IMR-90 (cell line): Measurements from ENCODE around the gene ARFGAP2. TPM values are rescaled to one million over a fixed set of nuclear protein-coding genes. Genes with fewer than 3 reads are reported as not detected.

ENCODE experiments used
- ATAC-seq: fragments of 200-7000 bp; cut with Tn5 transposase; 2 replicates; pipeline ENCODE4 v1.9.1; 2020; ENCODE audit warnings: low read depth, mild to moderate bottlenecking, moderate library complexity
- BruUV-seq: library from RNA; stranded (reverse); fragments of 400-500 nt; replicated peaks from 2 replicates; lab custom pipeline; 2021; lab: Mats Ljungman, UMichigan
- CTCF ChIA-PET: fragments of 300-600 bp; formaldehyde crosslinking; extraction: SDS; loops from one replicate; lab custom pipeline; 2021; ENCODE audit warnings: antibody characterized with exemption; lab: Yijun Ruan, JAX
- POLR2A ChIA-PET: fragments of 300-600 bp; sonication (Branson Sonifier 250); formaldehyde crosslinking; loops from one replicate; lab custom pipeline; 2022; ENCODE audit warnings: antibody characterized with exemption; ENCODE audit not compliant: unreplicated experiment; lab: Charles Lee
- DNase-seq: peaks from one replicate; pipeline ENCODE4 v3.0.0; 2013
- H2AFZ ChIP-seq: replicated peaks from 2 replicates; pipeline ENCODE3; 2013; ENCODE audit warnings: low read length, mild to moderate bottlenecking; ENCODE audit not compliant: poor library complexity
- H2AK5ac ChIP-seq: 2 replicates; pipeline ENCODE4 v1.6.1; 2013; ENCODE audit warnings: low read depth, low read length, inconsistent platforms
- H2AK9ac ChIP-seq: replicated peaks from 2 replicates; pipeline ENCODE3; 2013; ENCODE audit warnings: mild to moderate bottlenecking, low read depth, low read length, moderate library complexity; ENCODE audit not compliant: poor library complexity
- H2BK120ac ChIP-seq: 2 replicates; pipeline ENCODE4 v1.6.1; 2013; ENCODE audit warnings: low read depth, low read length, inconsistent platforms
- H2BK15ac ChIP-seq: 3 replicates; pipeline ENCODE4 v1.6.1; 2013; ENCODE audit warnings: low read depth, low read length, inconsistent platforms
- H2BK20ac ChIP-seq: 2 replicates; pipeline ENCODE4 v1.6.1; 2013; ENCODE audit warnings: low read depth, mild to moderate bottlenecking, inconsistent platforms, low read length, moderate library complexity
- H2BK5ac ChIP-seq: 2 replicates; pipeline ENCODE4 v1.6.1; 2013; ENCODE audit warnings: mild to moderate bottlenecking, low read depth, low read length, inconsistent platforms; ENCODE audit not compliant: poor library complexity, severe bottlenecking
- H3K14ac ChIP-seq: replicated peaks from 2 replicates; pipeline ENCODE4 v1.6.1; 2013; ENCODE audit warnings: low read depth, low read length, inconsistent platforms
- H3K18ac ChIP-seq: 2 replicates; pipeline ENCODE4 v1.6.1; 2013; ENCODE audit warnings: low read depth, low read length, control low read depth
- H3K23ac ChIP-seq: 2 replicates; pipeline ENCODE4 v1.6.1; 2013; ENCODE audit warnings: low read depth, low read length, inconsistent platforms
- H3K27ac ChIP-seq: 2 replicates; pipeline ENCODE4 v1.5.1; 2013; ENCODE audit warnings: mild to moderate bottlenecking, control low read depth, low read length; ENCODE audit not compliant: insufficient read depth
- H3K27me3 ChIP-seq: 2 replicates; pipeline ENCODE4 v1.6.1; 2013; ENCODE audit warnings: low read length; ENCODE audit not compliant: control insufficient read depth, insufficient read depth
- H3K36me3 ChIP-seq: 2 replicates; pipeline ENCODE4 v1.6.1; 2013; ENCODE audit warnings: low read length, mixed read lengths; ENCODE audit not compliant: control insufficient read depth, insufficient read depth
- H3K4ac ChIP-seq: 2 replicates; pipeline ENCODE4 v1.6.1; 2013; ENCODE audit warnings: low read depth, low read length, inconsistent platforms
- H3K4me1 ChIP-seq: 2 replicates; pipeline ENCODE4 v1.6.1; 2013; ENCODE audit warnings: low read length, mixed read lengths; ENCODE audit not compliant: control insufficient read depth, insufficient read depth
- H3K4me2 ChIP-seq: 2 replicates; pipeline ENCODE4 v1.6.1; 2013; ENCODE audit warnings: low read depth, mild to moderate bottlenecking, control low read depth, low read length, moderate library complexity
- H3K4me3 ChIP-seq: 2 replicates; pipeline ENCODE4 v1.5.1; 2013; ENCODE audit warnings: low read depth, mild to moderate bottlenecking, control low read depth, low read length, moderate library complexity; ENCODE audit not compliant: insufficient read depth
- H3K56ac ChIP-seq: 2 replicates; pipeline ENCODE4 v1.6.1; 2013; ENCODE audit warnings: low read length, inconsistent platforms; ENCODE audit not compliant: insufficient read depth; ENCODE audit errors: extremely low read depth
- H3K79me1 ChIP-seq, 2 experiments: 2 replicates each; pipeline ENCODE4 v1.6.1; 2013; ENCODE audit warnings: low read length in 2 of 2, inconsistent platforms in 1 of 2, low read depth in 1 of 2
- H3K9ac ChIP-seq: 2 replicates; pipeline ENCODE4 v1.6.1; 2013; ENCODE audit warnings: low read depth, low read length, control low read depth
- H3K9me1 ChIP-seq: 2 replicates; pipeline ENCODE4 v1.6.1; 2013; ENCODE audit warnings: low read length, inconsistent platforms; ENCODE audit not compliant: insufficient read depth
- H3K9me3 ChIP-seq: 2 replicates; pipeline ENCODE4 v1.6.1; 2013; ENCODE audit warnings: low read length; ENCODE audit not compliant: control insufficient read depth, insufficient read depth
- H4K20me1 ChIP-seq: 2 replicates; pipeline ENCODE4 v1.6.1; 2013; ENCODE audit warnings: low read length, inconsistent platforms; ENCODE audit not compliant: insufficient read depth
- H4K5ac ChIP-seq: 2 replicates; pipeline ENCODE4 v1.6.1; 2013; ENCODE audit warnings: mild to moderate bottlenecking, low read depth, low read length, control low read depth
- H4K8ac ChIP-seq, 2 experiments: 2 replicates each; pipeline ENCODE4 v1.6.1; 2013; ENCODE audit warnings: low read depth in 2 of 2, low read length in 2 of 2, control low read depth in 1 of 2, inconsistent platforms in 1 of 2
- H4K91ac ChIP-seq: 2 replicates; pipeline ENCODE4 v1.6.1; 2013; ENCODE audit warnings: low read depth, low read length, inconsistent platforms; ENCODE audit not compliant: insufficient read depth
- BHLHE40 ChIP-seq: fragments of 150-350 bp; IDR thresholded peaks from 2 replicates; pipeline ENCODE4 v1.6.1; 2016; ENCODE audit warnings: mild to moderate bottlenecking, low read depth, low read length
- CEBPB ChIP-seq: IDR thresholded peaks from 2 replicates; pipeline ENCODE4 v1.6.1; 2012; ENCODE audit warnings: low read depth, low read length, improper control_type of control experiment
- CHD1 ChIP-seq: IDR thresholded peaks from 2 replicates; pipeline ENCODE4 v1.6.1; 2012; ENCODE audit warnings: low read depth, low read length, improper control_type of control experiment
- FOS ChIP-seq: fragments of 150-350 bp; IDR thresholded peaks from 2 replicates; pipeline ENCODE4 v1.6.1; 2016; ENCODE audit warnings: low read depth, low read length
- MAFK ChIP-seq: IDR thresholded peaks from 2 replicates; pipeline ENCODE4 v1.6.1; 2012; ENCODE audit warnings: low read depth, low read length, improper control_type of control experiment
- MAZ ChIP-seq: IDR thresholded peaks from 2 replicates; pipeline ENCODE4 v1.6.1; 2012; ENCODE audit warnings: low read depth, mild to moderate bottlenecking, low read length, improper control_type of control experiment, moderate library complexity, borderline replicate concordance
- MXI1 ChIP-seq: IDR thresholded peaks from 2 replicates; pipeline ENCODE4 v1.6.1; 2012; ENCODE audit warnings: low read depth, mild to moderate bottlenecking, low read length, moderate library complexity, borderline replicate concordance
- NFE2L2 ChIP-seq: fragments of 150-350 bp; IDR thresholded peaks from 2 replicates; pipeline ENCODE4 v1.6.1; 2016; ENCODE audit warnings: low read depth, mild to moderate bottlenecking, low read length
- POLR2A ChIP-seq: IDR thresholded peaks from 2 replicates; pipeline ENCODE4 v1.6.1; 2012; ENCODE audit warnings: mild to moderate bottlenecking, low read depth, low read length
- RAD21 ChIP-seq: IDR thresholded peaks from 2 replicates; pipeline ENCODE4 v1.6.1; 2012; ENCODE audit warnings: low read length, improper control_type of control experiment
- RCOR1 ChIP-seq: IDR thresholded peaks from 2 replicates; pipeline ENCODE4 v1.6.1; 2012; ENCODE audit warnings: mild to moderate bottlenecking, low read length, improper control_type of control experiment; ENCODE audit not compliant: insufficient replicate concordance
- RFX5 ChIP-seq: IDR thresholded peaks from 2 replicates; pipeline ENCODE4 v1.8.0; 2012; ENCODE audit warnings: low read depth, mild to moderate bottlenecking, low read length, moderate library complexity
- SMC3 ChIP-seq: fragments of 150-350 bp; IDR thresholded peaks from 2 replicates; pipeline ENCODE4 v1.6.1; 2016; ENCODE audit warnings: low read depth, mild to moderate bottlenecking, antibody characterized with exemption, low read length, moderate library complexity
- WGBS, 2 experiments: methylation state at CpG; one replicate each; pipeline versions ENCODE4 v1.1.5 to v1.1.7; 2013; ENCODE audit warnings: missing lambda C conversion rate in 2 of 2; ENCODE audit not compliant: insufficient read length in 1 of 2; ENCODE audit errors: extremely low coverage in 2 of 2; 5-methylcytosine and 5-hydroxymethylcytosine counted together
- dilution Hi-C: fragments of 300-500 bp; cut with HindIII; formaldehyde crosslinking; loops from one replicate; pipeline ENCODE4 v1.14.3; 2018; ENCODE audit warnings: low sequenced_read_pairs; ENCODE audit not compliant: unreplicated experiment
- in situ Hi-C: fragments of 300-500 bp; cut with MboI; formaldehyde crosslinking; loops from 3 replicates; pipeline ENCODE4 v1.14.3; 2019; ENCODE audit warnings: low sequenced_read_pairs, inconsistent platforms, mixed read lengths
- intact Hi-C: fragments of 100-400 bp; cut with micrococcal nuclease; formaldehyde crosslinking; loops from 2 replicates; pipeline ENCODE4 v1.10.0; 2022
- polyA plus RNA-seq, 3 experiments: library from polyadenylated mRNA; depleted of rRNA; stranded (reverse); fragments of >200 nt; gene quantifications; 2 replicates each; pipeline ENCODE4 v1.2.3, GENCODE V29; 2012; ENCODE audit warnings: low replicate concordance in 1 of 3
- total RNA-seq: library from RNA; depleted of rRNA; stranded (reverse); fragments of >200 nt; gene quantifications from 2 replicates; pipeline ENCODE4 v1.2.3, GENCODE V29; 2012
- TF ChIP-seq, protein P1 (sequence below): fragments of 150-350 bp; IDR thresholded peaks from 2 replicates; pipeline ENCODE4 v1.6.1; 2016; ENCODE audit warnings: low read depth, mild to moderate bottlenecking, low read length, moderate library complexity, borderline replicate concordance
- TF ChIP-seq, protein P2 (sequence below): fragments of 150-350 bp; IDR thresholded peaks from 2 replicates; pipeline ENCODE4 v1.6.1; 2017; ENCODE audit warnings: mild to moderate bottlenecking, antibody characterized with exemption, low read length, low read depth
- TF ChIP-seq, protein P3 (sequence below): conservative IDR thresholded peaks from 2 replicates; pipeline ENCODE4 v1.5.1; 2012; ENCODE audit warnings: mild to moderate bottlenecking, low read depth, low read length, improper control_type of control experiment

The ARFGAP2 gene
- total and polyA plus RNA-seq, 2 of the 4 experiments (the other 2 are of a cell fraction) = 54.7 to 87.8 TPM

- Histone ChIP-seq H3K4me2 (no peak overlapping the region), H3K9me3 (no peaks in the 10 kb centered on the region), H3K36me3 (peaks cover 18% of the 10 kb centered on the region), H3K9me1 (no peaks in the 10 kb centered on the region), H2BK5ac (no peak overlapping the region), H4K91ac (no peak overlapping the region), H3K56ac (no peak overlapping the region), H3K4me3 (no peak overlapping the region), H2BK20ac (no peak overlapping the region), H3K4me1 (peaks cover 16% of the 10 kb centered on the region), H3K79me1 (peaks cover 4 to 33% of the 10 kb centered on the region in 2 experiments; a peak in 2 of 4 replicates), H3K23ac (no peak overlapping the region), H3K27me3 (no peaks in the 10 kb centered on the region), H4K20me1 (0 out of 2 replicates have a peak, but pooled peaks cover 4% of the 10 kb centered on the region), H4K8ac (no peak overlapping the region), H2BK120ac (no peak overlapping the region), H2AK5ac (no peak overlapping the region), H2AFZ (no peak overlapping the region), H4K5ac (no peak overlapping the region), H3K14ac (no peak overlapping the region), H2AK9ac (no peak overlapping the region), H3K4ac (no peak overlapping the region), H3K18ac (no peak overlapping the region), H2BK15ac (no peak overlapping the region), H3K9ac (no peak overlapping the region), H3K27ac (no peak overlapping the region)
- no peak for TF ChIP-seq POLR2A
- TF ChIP-seq, protein P1, sequence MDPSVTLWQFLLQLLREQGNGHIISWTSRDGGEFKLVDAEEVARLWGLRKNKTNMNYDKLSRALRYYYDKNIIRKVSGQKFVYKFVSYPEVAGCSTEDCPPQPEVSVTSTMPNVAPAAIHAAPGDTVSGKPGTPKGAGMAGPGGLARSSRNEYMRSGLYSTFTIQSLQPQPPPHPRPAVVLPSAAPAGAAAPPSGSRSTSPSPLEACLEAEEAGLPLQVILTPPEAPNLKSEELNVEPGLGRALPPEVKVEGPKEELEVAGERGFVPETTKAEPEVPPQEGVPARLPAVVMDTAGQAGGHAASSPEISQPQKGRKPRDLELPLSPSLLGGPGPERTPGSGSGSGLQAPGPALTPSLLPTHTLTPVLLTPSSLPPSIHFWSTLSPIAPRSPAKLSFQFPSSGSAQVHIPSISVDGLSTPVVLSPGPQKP = no peak
- TF ChIP-seq SMC3 = no peak
- TF ChIP-seq, protein P2, sequence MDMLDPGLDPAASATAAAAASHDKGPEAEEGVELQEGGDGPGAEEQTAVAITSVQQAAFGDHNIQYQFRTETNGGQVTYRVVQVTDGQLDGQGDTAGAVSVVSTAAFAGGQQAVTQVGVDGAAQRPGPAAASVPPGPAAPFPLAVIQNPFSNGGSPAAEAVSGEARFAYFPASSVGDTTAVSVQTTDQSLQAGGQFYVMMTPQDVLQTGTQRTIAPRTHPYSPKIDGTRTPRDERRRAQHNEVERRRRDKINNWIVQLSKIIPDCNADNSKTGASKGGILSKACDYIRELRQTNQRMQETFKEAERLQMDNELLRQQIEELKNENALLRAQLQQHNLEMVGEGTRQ = no peak
- TF ChIP-seq, protein P3, sequence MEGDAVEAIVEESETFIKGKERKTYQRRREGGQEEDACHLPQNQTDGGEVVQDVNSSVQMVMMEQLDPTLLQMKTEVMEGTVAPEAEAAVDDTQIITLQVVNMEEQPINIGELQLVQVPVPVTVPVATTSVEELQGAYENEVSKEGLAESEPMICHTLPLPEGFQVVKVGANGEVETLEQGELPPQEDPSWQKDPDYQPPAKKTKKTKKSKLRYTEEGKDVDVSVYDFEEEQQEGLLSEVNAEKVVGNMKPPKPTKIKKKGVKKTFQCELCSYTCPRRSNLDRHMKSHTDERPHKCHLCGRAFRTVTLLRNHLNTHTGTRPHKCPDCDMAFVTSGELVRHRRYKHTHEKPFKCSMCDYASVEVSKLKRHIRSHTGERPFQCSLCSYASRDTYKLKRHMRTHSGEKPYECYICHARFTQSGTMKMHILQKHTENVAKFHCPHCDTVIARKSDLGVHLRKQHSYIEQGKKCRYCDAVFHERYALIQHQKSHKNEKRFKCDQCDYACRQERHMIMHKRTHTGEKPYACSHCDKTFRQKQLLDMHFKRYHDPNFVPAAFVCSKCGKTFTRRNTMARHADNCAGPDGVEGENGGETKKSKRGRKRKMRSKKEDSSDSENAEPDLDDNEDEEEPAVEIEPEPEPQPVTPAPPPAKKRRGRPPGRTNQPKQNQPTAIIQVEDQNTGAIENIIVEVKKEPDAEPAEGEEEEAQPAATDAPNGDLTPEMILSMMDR = no peak
- no peak for TF ChIP-seq MXI1
- TF ChIP-seq RFX5 = no peak
- no peak for TF ChIP-seq FOS
- no peak for TF ChIP-seq CHD1
- TF ChIP-seq MAFK = no peak
- TF ChIP-seq CEBPB = no peak
- no peak for TF ChIP-seq RCOR1
- TF ChIP-seq NFE2L2 = no peak
- no peak for TF ChIP-seq RAD21
- TF ChIP-seq BHLHE40 = no peak
- TF ChIP-seq MAZ = no peak
- ChIA-PET POLR2A (interaction anchor here (0.6 kb wide), 1 partner anchor 183 kb away, joined by 4 read pairs; no protein-coding TSS in a partner anchor), CTCF (no interaction called here)
- ATAC-seq = no peak
- dilution Hi-C loops = no loop called here
- no peak for DNase-seq
- no TSS peak for BruUV-seq
- WGBS, 2 experiments = 86% methylated on average over 2 of the region's 7 CpGs; no CpG with 5 or more reads in 1 of the 2 experiments
- in situ Hi-C loops = loop anchor here (5.0 kb wide), 1 partner anchor 163 kb away; no protein-coding TSS in a partner anchor
- intact Hi-C loops = no loop called here
These were observed 7.3 kb upstream of the ARFGAP2 start for GRCh38 chr11:47183969-47184368.
